Activated naive CD8-positive, alpha-beta T cell treated with anti-CD3 and anti-CD28 coated beads, Interleukin-2, amount 50 U/mL, for 16 hours (primary cell): ENCODE data around the gene MRPL32.

ENCODE experiments used
- DNase-seq: peaks from one replicate; pipeline ENCODE4 v3.0.0-alpha.2; 2020; ENCODE audit warnings: low read depth, low spot score

MRPL32 gene

GRCh38 chr7:42964849-42965805, 33.0 kb downstream of the MRPL32 start:
- no peak for DNase-seq

- DNase-seq = no peak
Observed at GRCh38 chr7:42967391-42967790, 35.2 kb downstream of the MRPL32 start.

- DNase-seq = no peak
Observed at GRCh38 chr7:42972699-42973500, 40.7 kb downstream of the MRPL32 start.

- DNase-seq = no peak
Observed at GRCh38 chr7:42976371-42976770, 44.2 kb downstream of the MRPL32 start.

GRCh38 chr7:42978496-42978895, 46.3 kb downstream of the MRPL32 start:
- no peak for DNase-seq

- DNase-seq = no peak
Observed at GRCh38 chr7:42980084-42980483, 47.9 kb downstream of the MRPL32 start.

GRCh38 chr7:42980514-42980913, 48.3 kb downstream of the MRPL32 start:
- no peak for DNase-seq

- DNase-seq = no peak
Observed at GRCh38 chr7:42981601-42982000, 49.4 kb downstream of the MRPL32 start.

GRCh38 chr7:42982604-42983115, 50.5 kb downstream of the MRPL32 start:
- DNase-seq = no peak

- no peak for DNase-seq
Observed at GRCh38 chr7:42984137-42984536, 52.0 kb downstream of the MRPL32 start.

GRCh38 chr7:42986213-42986612, 54.0 kb downstream of the MRPL32 start:
- no peak for DNase-seq

- DNase-seq = no peak
Observed at GRCh38 chr7:42986781-42987248, 54.6 kb downstream of the MRPL32 start.
